Measurements from ENCODE around the gene GREB1.

GREB1 gene

GRCh38 chr2:11618708-11619062 lies 84.8 kb downstream of the GREB1 start (continued):
- no peak for TF ChIP-seq ZNF692 (tag by site-specific recombination; IDR thresholded peaks at IDR 0.05)
- no peak for TF ChIP-seq ZNF214 (tag by site-specific recombination; IDR thresholded peaks at IDR 0.05; ENCODE audit: borderline replicate concordance)
- TF ChIP-seq ZNF2 (tag by site-specific recombination; IDR thresholded peaks at IDR 0.05): no peak
- no peak for TF ChIP-seq RBAK (tag by site-specific recombination; IDR thresholded peaks at IDR 0.05)
- TF ChIP-seq ZNF76 (tag by site-specific recombination; IDR thresholded peaks at IDR 0.05; ENCODE audit: borderline replicate concordance, low read depth): no peak
- no peak for TF ChIP-seq ZNF174 (tag by site-specific recombination; IDR thresholded peaks at IDR 0.05)

GRCh38 chr2:11621410-11621809 lies 87.6 kb downstream of the GREB1 start:
- H3K4me3 ChIP-seq (ENCODE audit: low read depth, low read length): no peak overlapping the region
- ChIA-PET CTCF (no interaction called here), POLR2A (no interaction called here)
- no peak overlapping the region for H3K27ac ChIP-seq (ENCODE audit: extremely low read depth, low read depth, low read length)
- TF ChIP-seq ZNF148 (tag by site-specific recombination; IDR thresholded peaks at IDR 0.05; ENCODE audit: borderline replicate concordance): no peak
- TF ChIP-seq ZNF544 (tag by site-specific recombination; IDR thresholded peaks at IDR 0.05): no peak
- TF ChIP-seq GLI4 (tag by site-specific recombination; IDR thresholded peaks at IDR 0.05): no peak
- no peak for TF ChIP-seq ZBTB17 (tag by site-specific recombination; IDR thresholded peaks at IDR 0.05)
- TF ChIP-seq SP2 (tag by site-specific recombination; IDR thresholded peaks at IDR 0.05): no peak
- TF ChIP-seq ZNF223 (tag by site-specific recombination; IDR thresholded peaks at IDR 0.05): no peak
- TF ChIP-seq BCL11B (tag by site-specific recombination; IDR thresholded peaks at IDR 0.05; ENCODE audit: low read depth): no peak
- no peak for TF ChIP-seq ZNF571 (tag by site-specific recombination; IDR thresholded peaks at IDR 0.05)
- no peaks in the 10 kb centered on the region for H3K36me3 ChIP-seq (ENCODE audit: control insufficient read depth in 2 of 2, insufficient read depth in 1 of 2, low read length in 2 of 2)
- no peaks in the 10 kb centered on the region for H3K9me3 ChIP-seq (ENCODE audit: control insufficient read depth, insufficient read depth, low read depth, low read length)
- H3K4me1 ChIP-seq (ENCODE audit: control insufficient read depth, insufficient read depth, low read length): no peaks in the 10 kb centered on the region

GRCh38 chr2:11622611-11623010 lies 88.8 kb downstream of the GREB1 start:
- Histone ChIP-seq H3K36me3 (ENCODE audit: control insufficient read depth in 2 of 2, insufficient read depth in 1 of 2, low read length in 2 of 2) (peaks cover 0 to 3% of the 10 kb centered on the region in 2 experiments; a peak in 1 of 3 replicates), H3K4me3 (ENCODE audit: low read depth, low read length) (no peak overlapping the region), H3K4me1 (ENCODE audit: control insufficient read depth, insufficient read depth, low read length) (no peaks in the 10 kb centered on the region), H3K9me3 (ENCODE audit: control insufficient read depth, insufficient read depth, low read depth, low read length) (no peaks in the 10 kb centered on the region), H3K27ac (ENCODE audit: extremely low read depth, low read depth, low read length) (no peak overlapping the region)
- TF ChIP-seq ELK4 (IDR thresholded peaks at IDR 0.05; ENCODE audit: borderline replicate concordance, low read depth, low read length) (no peak), PRDM2 (tag by site-specific recombination; IDR thresholded peaks at IDR 0.05; ENCODE audit: borderline replicate concordance) (no peak), MYNN (tag by site-specific recombination; IDR thresholded peaks at IDR 0.05; ENCODE audit: borderline replicate concordance) (no peak), PBX3 (CRISPR knock-in tag; IDR thresholded peaks at IDR 0.05) (no peak), ZNF416 (tag by site-specific recombination; IDR thresholded peaks at IDR 0.05) (no peak), HOXC10 (CRISPR knock-in tag; IDR thresholded peaks at IDR 0.05) (no peak), SP3 (tag by site-specific recombination; IDR thresholded peaks at IDR 0.05) (no peak)
- CTCF ChIA-PET: interaction anchor here (0.6 kb wide), 1 partner anchor 490 kb away, joined by 3 read pairs; no protein-coding TSS in a partner anchor
- POLR2A ChIA-PET: no interaction called here
